H1 (cell line): ENCODE results near the gene BTG2. TPM values are rescaled to one million over a fixed set of nuclear protein-coding genes. Genes with fewer than 3 reads are reported as not detected.

Experiments
- CTCF ChIA-PET: fragments of 300-600 bp; sonication (Branson Sonifier 250); formaldehyde crosslinking; loops from one replicate; lab custom pipeline; 2021; ENCODE audit not compliant: partially characterized antibody; lab: Charles Lee
- POLR2A ChIA-PET: fragments of 300-600 bp; sonication (Branson Sonifier 250); formaldehyde crosslinking; loops from one replicate; lab custom pipeline; 2021; ENCODE audit warnings: inconsistent platforms; ENCODE audit not compliant: partially characterized antibody; lab: Charles Lee
- DNase-seq, 2 experiments: peaks; one replicate each; pipeline versions ENCODE4 v3.0.0 to v3.0.0-alpha.2; 2010 to 2022; ENCODE audit warnings: low spot score in 2 of 2, low read depth in 1 of 2, mixed read lengths in 1 of 2
- FAIRE-seq: peaks from 2 replicates; lab custom pipeline; 2011; peaks lifted over from hg19 to GRCh38; lab: Jason Lieb, UNC
- H2AFZ ChIP-seq: 2 replicates; pipeline ENCODE4 v1.8.1; 2012; ENCODE audit warnings: low read length, inconsistent platforms
- H2AK5ac ChIP-seq: 2 replicates; pipeline ENCODE4 v1.6.1; 2013; ENCODE audit warnings: low read depth, low read length
- H2BK120ac ChIP-seq: replicated peaks from 2 replicates; pipeline ENCODE3; 2013; ENCODE audit warnings: low read depth, low read length, inconsistent platforms
- H2BK12ac ChIP-seq: 2 replicates; pipeline ENCODE4 v1.6.1; 2013; ENCODE audit warnings: low read depth, low read length
- H2BK15ac ChIP-seq: 2 replicates; pipeline ENCODE4 v1.6.1; 2013; ENCODE audit warnings: low read length
- H2BK20ac ChIP-seq: 2 replicates; pipeline ENCODE4 v1.6.1; 2013; ENCODE audit warnings: low read length
- H2BK5ac ChIP-seq: 2 replicates; pipeline ENCODE4 v1.6.1; 2013; ENCODE audit warnings: low read depth, low read length
- H3K14ac ChIP-seq: 2 replicates; pipeline ENCODE4 v1.6.1; 2013; ENCODE audit warnings: inconsistent platforms; ENCODE audit not compliant: insufficient read length
- H3K18ac ChIP-seq: 2 replicates; pipeline ENCODE4 v1.6.1; 2013; ENCODE audit warnings: low read length; ENCODE audit errors: extremely low read depth
- H3K23ac ChIP-seq: 2 replicates; pipeline ENCODE4 v1.6.1; 2013; ENCODE audit warnings: inconsistent platforms; ENCODE audit not compliant: insufficient read length
- H3K23me2 ChIP-seq: 2 replicates; pipeline ENCODE4 v1.6.1; 2013; ENCODE audit warnings: low read depth, low read length
- H3K27ac ChIP-seq: 2 replicates; pipeline ENCODE4 v1.6.1; 2011; ENCODE audit warnings: low read depth, low read length, inconsistent platforms
- H3K27me3 ChIP-seq, 4 experiments: replicated peaks in 1 of 4; 1 replicate in 1 of 4; 2 replicates in 3 of 4; pipeline versions ENCODE4 v1.6.1 to v1.8.1; 2011 to 2013; ENCODE audit warnings: low read length in 3 of 4, mild to moderate bottlenecking in 3 of 4, inconsistent platforms in 2 of 4, mixed read lengths in 2 of 4, moderate library complexity in 1 of 4; ENCODE audit not compliant: control insufficient read depth in 3 of 4, insufficient read depth in 3 of 4; ENCODE audit errors: extremely low read depth in 1 of 4
- H3K36me3 ChIP-seq, 4 experiments: 2 replicates each; pipeline versions ENCODE4 v1.6.1 to v1.8.1; 2011 to 2013; ENCODE audit warnings: mild to moderate bottlenecking in 4 of 4, low read length in 3 of 4, moderate library complexity in 2 of 4, control low read depth in 1 of 4, inconsistent platforms in 1 of 4; ENCODE audit not compliant: insufficient read depth in 4 of 4, control insufficient read depth in 2 of 4
- H3K4ac ChIP-seq: replicated peaks from 2 replicates; pipeline ENCODE3; 2013; ENCODE audit warnings: low read length, low read depth, mixed read lengths, inconsistent platforms; ENCODE audit not compliant: insufficient read length
- H3K4me1 ChIP-seq, 4 experiments: replicated peaks in 1 of 4; 1 replicate in 1 of 4; 2 replicates in 3 of 4; pipeline versions ENCODE4 v1.6.1 to v1.8.1; 2011 to 2013; ENCODE audit warnings: low read length in 3 of 4, inconsistent platforms in 2 of 4, mixed read lengths in 1 of 4; ENCODE audit not compliant: insufficient read depth in 4 of 4, control insufficient read depth in 3 of 4
- H3K4me2 ChIP-seq, 2 experiments: 2 replicates each; pipeline versions ENCODE4 v1.6.1 to v1.8.1; 2011 to 2013; ENCODE audit warnings: low read depth in 2 of 2, low read length in 2 of 2, control low read depth in 1 of 2, inconsistent platforms in 1 of 2, mild to moderate bottlenecking in 1 of 2; ENCODE audit not compliant: insufficient read depth in 1 of 2
- H3K4me3 ChIP-seq, 4 experiments: fragments of 200-600, 300-600 bp in 1 of 4; sonication (generic), shearing (Covaris generic), sonication (Bioruptor Twin) in 1 of 4; 2 replicates each; pipeline versions ENCODE4 v1.5.1 to v1.8.1; 2011 to 2016; ENCODE audit warnings: low read length in 4 of 4, low read depth in 3 of 4, control low read depth in 2 of 4, inconsistent platforms in 2 of 4, mild to moderate bottlenecking in 2 of 4, mixed read lengths in 1 of 4, moderate library complexity in 1 of 4; ENCODE audit not compliant: insufficient read depth in 2 of 4; ENCODE audit errors: extremely low read depth in 1 of 4
- H3K56ac ChIP-seq: replicated peaks from 2 replicates; pipeline ENCODE3; 2013; ENCODE audit warnings: low read depth, mild to moderate bottlenecking, mixed read lengths, low read length, inconsistent platforms; ENCODE audit not compliant: insufficient read length
- H3K79me1 ChIP-seq: 2 replicates; pipeline ENCODE4 v1.6.1; 2013; ENCODE audit warnings: low read depth, low read length, control low read depth
- H3K79me2 ChIP-seq, 2 experiments: 2 replicates each; pipeline versions ENCODE4 v1.6.1 to v1.8.1; 2012 to 2013; ENCODE audit warnings: low read length in 2 of 2, mild to moderate bottlenecking in 2 of 2, inconsistent platforms in 1 of 2; ENCODE audit not compliant: insufficient read depth in 2 of 2, control insufficient read depth in 1 of 2
- H3K9ac ChIP-seq, 4 experiments: replicated peaks in 1 of 4; 1 replicate in 1 of 4; 2 replicates in 3 of 4; pipeline versions ENCODE4 v1.6.1 to v1.8.1; 2011 to 2013; ENCODE audit warnings: low read depth in 3 of 4, low read length in 3 of 4, control low read depth in 2 of 4, mild to moderate bottlenecking in 2 of 4, moderate library complexity in 2 of 4, inconsistent platforms in 1 of 4; ENCODE audit errors: extremely low read depth in 1 of 4
- H3K9me3 ChIP-seq, 2 experiments: 2 replicates each; pipeline versions ENCODE4 v1.6.1 to v1.8.1; 2012 to 2013; ENCODE audit warnings: mild to moderate bottlenecking in 2 of 2, moderate library complexity in 2 of 2, control low read depth in 1 of 2, inconsistent platforms in 1 of 2, low read depth in 1 of 2, low read length in 1 of 2, mixed read lengths in 1 of 2; ENCODE audit not compliant: insufficient read depth in 2 of 2
- H4K20me1 ChIP-seq, 2 experiments: replicated peaks in 1 of 2; 2 replicates each; pipeline versions ENCODE3 to v1.8.1; 2011 to 2013; ENCODE audit warnings: inconsistent platforms in 2 of 2, low read length in 2 of 2, mild to moderate bottlenecking in 1 of 2; ENCODE audit not compliant: insufficient read depth in 2 of 2, control insufficient read depth in 1 of 2
- H4K5ac ChIP-seq: 2 replicates; pipeline ENCODE4 v1.6.1; 2013; ENCODE audit warnings: low read length, low read depth, mixed read lengths, inconsistent platforms; ENCODE audit not compliant: insufficient read length
- H4K8ac ChIP-seq: 2 replicates; pipeline ENCODE4 v1.8.0; 2013; ENCODE audit warnings: mild to moderate bottlenecking, moderate library complexity, low read length, inconsistent platforms; ENCODE audit not compliant: insufficient read depth; ENCODE audit errors: extremely low read depth
- H4K91ac ChIP-seq: replicated peaks from 2 replicates; pipeline ENCODE3; 2013; ENCODE audit warnings: low read length, mixed read lengths, inconsistent platforms; ENCODE audit not compliant: insufficient read length
- ATF2 ChIP-seq: IDR thresholded peaks from 2 replicates; pipeline ENCODE4 v1.6.1; 2012; ENCODE audit warnings: low read length, inconsistent platforms
- BRCA1 ChIP-seq: IDR thresholded peaks from 2 replicates; pipeline ENCODE4 v1.6.1; 2012; ENCODE audit warnings: low read depth, low read length, improper control_type of control experiment
- CBX5 ChIP-seq: fragments of 300-800, 300-1000 bp; sonication (generic); IDR thresholded peaks from 2 replicates; pipeline ENCODE4 v1.7.1; 2016; ENCODE audit warnings: antibody characterized with exemption, low read length, low read depth
- CBX8 ChIP-seq: fragments of 300-800, 300-1000 bp; sonication (generic); IDR thresholded peaks from 2 replicates; pipeline ENCODE4 v1.7.1; 2016; ENCODE audit warnings: low read depth, low read length, borderline replicate concordance
- CHD2 ChIP-seq: IDR thresholded peaks from 2 replicates; pipeline ENCODE4 v1.6.1; 2012; ENCODE audit warnings: low read length, improper control_type of control experiment
- JUN ChIP-seq: IDR thresholded peaks from 2 replicates; pipeline ENCODE4 v1.6.1; 2011; ENCODE audit warnings: low read depth, mild to moderate bottlenecking, improper control_type of control experiment, low read length
- POLR2AphosphoS5 ChIP-seq: IDR thresholded peaks from 2 replicates; pipeline ENCODE4 v1.6.1; 2011; ENCODE audit warnings: low read depth, low read length
- SRF ChIP-seq: IDR thresholded peaks from 2 replicates; pipeline ENCODE4 v1.6.1; 2011; ENCODE audit warnings: mild to moderate bottlenecking, low read depth, low read length, moderate library complexity
- TBP ChIP-seq: IDR thresholded peaks from 2 replicates; pipeline ENCODE4 v1.6.1; 2011; ENCODE audit warnings: low read depth, low read length, improper control_type of control experiment
- USF2 ChIP-seq: IDR thresholded peaks from 2 replicates; pipeline ENCODE4 v1.6.1; 2011; ENCODE audit warnings: low read length, improper control_type of control experiment
- YY1 ChIP-seq: IDR thresholded peaks from 2 replicates; pipeline ENCODE4 v1.6.1; 2011; ENCODE audit warnings: low read depth, mild to moderate bottlenecking, low read length
- WGBS, 2 experiments: shearing (Covaris generic) in 1 of 2; methylation state at CpG; one replicate each; pipeline versions ENCODE4 v1.1.6 to v1.1.7; 2013 to 2015; ENCODE audit warnings: low lambda C conversion rate in 2 of 2, mixed read lengths in 2 of 2, inconsistent platforms in 1 of 2, low coverage in 1 of 2, missing lambda C conversion rate in 1 of 2; ENCODE audit not compliant: insufficient replicate concordance in 2 of 2, insufficient coverage in 1 of 2, insufficient read length in 1 of 2; ENCODE audit errors: extremely low coverage in 1 of 2, missing lambda C conversion rate in 1 of 2; 5-methylcytosine and 5-hydroxymethylcytosine counted together
- polyA plus RNA-seq, 7 experiments: library from polyadenylated mRNA; depleted of rRNA in 3 of 7; stranded (reverse) in 5 of 7; unstranded in 2 of 7; fragments of >200 nt in 5 of 7; fragments of 200-250 nt in 2 of 7; gene quantifications; 1 replicate in 5 of 7; 2 replicates in 1 of 7; 4 replicates in 1 of 7; pipeline versions ENCODE4 v1.2.1 to v1.2.3, GENCODE V29; 2011 to 2013; ENCODE audit warnings: missing spikeins in 2 of 7, mixed read lengths in 2 of 7
- total RNA-seq: library from RNA; stranded (reverse); fragmentation: NEBNext Ultra II Directional; extraction: Animal tissue kit (Norgen Biotek cat#: 25700); gene quantifications from 2 replicates; pipeline ENCODE4 v1.2.1, GENCODE V29; 2021

Gene BTG2
- total and polyA plus RNA-seq, 2 of the 8 experiments (the other 6 are each of a cell fraction or from before 2014, with no cell fraction given), result 4.8 to 11.0 TPM

- no peak overlapping the region for H2BK20ac ChIP-seq
- peak overlapping the region in 1 of 4 experiments; percentile 30; a peak in 1 of 8 replicates for H3K4me3 ChIP-seq
- no peak overlapping the region for H3K56ac ChIP-seq
- H2AK5ac ChIP-seq, result no peak overlapping the region
- no peaks in the 10 kb centered on the region for H3K9me3 ChIP-seq
- H3K4ac ChIP-seq, result no peak overlapping the region
- WGBS, 2 experiments, result 54% methylated on average over 8 of the region's 8 CpGs; no CpG with 5 or more reads in 1 of the 2 experiments
- no peak overlapping the region for H3K9ac ChIP-seq
- H2BK120ac ChIP-seq, result no peak overlapping the region
- no peak overlapping the region for H4K5ac ChIP-seq
- 0 out of 2 replicates have a peak overlapping the region, but pooled peaks have one; percentile 76 for H2BK15ac ChIP-seq
- ChIA-PET CTCF (interaction anchor here (0.7 to 39.0 kb wide), 13 partner anchors 9 to 240 kb away, joined by 3 to 785 read pairs (median 9); partner anchors contain the start of gene BTG2), POLR2A (interaction anchor here (0.7 to 1.8 kb wide), 3 partner anchors 9 to 45 kb away, joined by 3 to 6 read pairs (median 4); no protein-coding TSS in a partner anchor)
- no peaks in the 10 kb centered on the region for H3K79me2 ChIP-seq
- no peaks in the 10 kb centered on the region for H3K36me3 ChIP-seq
- no peak overlapping the region for H3K27ac ChIP-seq
- H2BK12ac ChIP-seq, result 0 out of 2 replicates have a peak overlapping the region, but pooled peaks have one; percentile 62
- peak overlapping the region; percentile 89 for H2AFZ ChIP-seq
- H3K27me3 ChIP-seq, result peaks cover 0 to 16% (median 2%) of the 10 kb centered on the region in 4 experiments; a peak in 4 of 7 replicates
- no peak for FAIRE-seq
- H4K20me1 ChIP-seq, result no peaks in the 10 kb centered on the region
- no peaks in the 10 kb centered on the region for H3K79me1 ChIP-seq
- peak overlapping the region; percentile 48 to 61; a peak in 3 of 4 replicates for H3K4me2 ChIP-seq
- H3K4me1 ChIP-seq, result peaks cover 0 to 9% (median 5%) of the 10 kb centered on the region in 4 experiments; a peak in 5 of 7 replicates
- H3K23me2 ChIP-seq, result no peaks in the 10 kb centered on the region; the same call in 1 of the 2 replicates
- H3K14ac ChIP-seq, result no peak overlapping the region
- H4K8ac ChIP-seq, result no peak overlapping the region
- peak in 1 of 2 experiments; percentile 57 for DNase-seq
- H2BK5ac ChIP-seq, result no peak overlapping the region
- no peak overlapping the region for H3K23ac ChIP-seq
- H3K18ac ChIP-seq, result no peak overlapping the region
- H4K91ac ChIP-seq, result no peak overlapping the region
- TF ChIP-seq ATF2 (no peak), USF2 (no peak), JUN (no peak), TBP (no peak), CBX8 (no peak), BRCA1 (no peak), POLR2AphosphoS5 (no peak), YY1 (no peak), CHD2 (no peak), CBX5 (no peak), SRF (no peak)
Measured at GRCh38 chr1:203278885-203279406, 26.4 kb upstream of the BTG2 start.
